HepG2 (cell line): ENCODE results near the gene RPL6. TPM values are rescaled to one million over a fixed set of nuclear protein-coding genes. Genes with fewer than 3 reads are reported as not detected.

ENCODE experiments used
- AHR ChIP-seq: IDR thresholded peaks from 2 replicates; pipeline ENCODE4 v1.6.1; 2018; ENCODE audit warnings: missing genetic modification reagents, missing compliant biosample characterization
- ELF3 ChIP-seq: IDR thresholded peaks from 2 replicates; pipeline ENCODE4 v1.6.1; 2016; ENCODE audit warnings: missing genetic modification reagents, missing compliant biosample characterization
- HOXD1 ChIP-seq: sonication (generic); formaldehyde crosslinking; IDR thresholded peaks from 2 replicates; pipeline ENCODE4 v1.5.0; 2020; ENCODE audit warnings: missing genetic modification reagents
- IRF1 ChIP-seq: sonication (generic); formaldehyde crosslinking; IDR thresholded peaks from 2 replicates; pipeline ENCODE4 v1.4.0; 2020; ENCODE audit warnings: low read depth, mild to moderate bottlenecking, missing genetic modification reagents
- PHF5A ChIP-seq: IDR thresholded peaks from one replicate; pipeline ENCODE4 v1.6.1; 2018; ENCODE audit warnings: low read depth, missing genetic modification reagents; ENCODE audit not compliant: unreplicated experiment
- RAD51 ChIP-seq: fragments of 450-650 bp; IDR thresholded peaks from 2 replicates; pipeline ENCODE4 v1.6.1; 2016; ENCODE audit warnings: borderline replicate concordance
- RORA ChIP-seq: sonication (generic); formaldehyde crosslinking; IDR thresholded peaks from 2 replicates; pipeline ENCODE4 v1.5.0; 2020; ENCODE audit warnings: mild to moderate bottlenecking, missing genetic modification reagents, moderate library complexity
- SALL2 ChIP-seq: sonication (generic); formaldehyde crosslinking; IDR thresholded peaks from 2 replicates; pipeline ENCODE4 v1.8.1; 2023; ENCODE audit warnings: mild to moderate bottlenecking, missing genetic modification reagents, inconsistent platforms
- SKI ChIP-seq: fragments of 450-650 bp; IDR thresholded peaks from one replicate; pipeline ENCODE4 v1.6.1; 2018; ENCODE audit warnings: mild to moderate bottlenecking; ENCODE audit not compliant: partially characterized antibody
- ZGPAT ChIP-seq: IDR thresholded peaks from 2 replicates; pipeline ENCODE4 v1.6.1; 2016; ENCODE audit warnings: mild to moderate bottlenecking
- ZNF143 ChIP-seq: sonication (generic); formaldehyde crosslinking; IDR thresholded peaks from 2 replicates; pipeline ENCODE4 v1.4.0; 2020; ENCODE audit warnings: missing genetic modification reagents
- ZNF205 ChIP-seq: IDR thresholded peaks from 2 replicates; pipeline ENCODE4 v1.6.1; 2018; ENCODE audit warnings: missing biosample characterization, missing genetic modification reagents
- ZNF292 ChIP-seq: sonication (generic); formaldehyde crosslinking; IDR thresholded peaks from 2 replicates; pipeline ENCODE4 v1.8.1; 2022; ENCODE audit warnings: mild to moderate bottlenecking, low read depth, missing genetic modification reagents, borderline replicate concordance
- ZNF484 ChIP-seq: sonication (generic); formaldehyde crosslinking; IDR thresholded peaks from 2 replicates; pipeline ENCODE4 v1.5.1; 2020; ENCODE audit warnings: mild to moderate bottlenecking, low read depth, missing genetic modification reagents, borderline replicate concordance
- ZSCAN20 ChIP-seq: sonication (generic); formaldehyde crosslinking; IDR thresholded peaks from 2 replicates; pipeline ENCODE4 v1.4.0; 2020; ENCODE audit warnings: missing genetic modification reagents, mild to moderate bottlenecking, borderline replicate concordance
- polyA plus RNA-seq, 8 experiments: library from polyadenylated mRNA; depleted of rRNA in 3 of 8; stranded (reverse) in 7 of 8; unstranded in 1 of 8; fragments of >200 nt; fragmentation: Illumina TruSeq in 4 of 8; extraction: Trizol in 4 of 8; gene quantifications; 2 replicates each; pipeline versions ENCODE4 v1.2.1 to v1.2.3, GENCODE V29; 2011 to 2016; ENCODE audit warnings: low read depth in 4 of 8, missing spikeins in 1 of 8, mixed read lengths in 1 of 8; ENCODE audit not compliant: insufficient read depth in 1 of 8
- total RNA-seq, 5 experiments: library from RNA; depleted of rRNA; stranded (reverse); fragments of >200 nt; fragmentation: Illumina TruSeq; extraction: Trizol; gene quantifications; 2 replicates each; pipeline ENCODE4 v1.2.3, GENCODE V29; 2016; ENCODE audit warnings: low read depth in 1 of 5
- TF ChIP-seq, protein P1 (sequence below): IDR thresholded peaks from 2 replicates; pipeline ENCODE4 v1.6.1; 2016; ENCODE audit warnings: control low read depth
- TF ChIP-seq, protein P2 (sequence below): sonication (generic); formaldehyde crosslinking; conservative IDR thresholded peaks from 2 replicates; pipeline ENCODE4 v1.8.0; 2022; ENCODE audit warnings: mild to moderate bottlenecking, moderate library complexity, missing genetic modification reagents
- TF ChIP-seq, protein P3 (sequence below), 2 experiments: sonication (generic) in 1 of 2; formaldehyde crosslinking in 1 of 2; IDR thresholded peaks; 2 replicates each; pipeline versions ENCODE4 v1.4.0 to v1.6.1; 2018 to 2020; ENCODE audit warnings: missing genetic modification reagents in 2 of 2, borderline replicate concordance in 1 of 2, low read depth in 1 of 2, mild to moderate bottlenecking in 1 of 2, missing biosample characterization in 1 of 2
- TF ChIP-seq, protein P4 (sequence below): sonication (generic); formaldehyde crosslinking; IDR thresholded peaks from 2 replicates; pipeline ENCODE4 v1.4.0; 2020; ENCODE audit warnings: missing genetic modification reagents

Gene RPL6
- total and polyA plus RNA-seq, 2 of the 13 experiments (the other 11 are each of a cell fraction or from before 2014, with no cell fraction given), result 1,551 to 1,719 TPM

DNA sequence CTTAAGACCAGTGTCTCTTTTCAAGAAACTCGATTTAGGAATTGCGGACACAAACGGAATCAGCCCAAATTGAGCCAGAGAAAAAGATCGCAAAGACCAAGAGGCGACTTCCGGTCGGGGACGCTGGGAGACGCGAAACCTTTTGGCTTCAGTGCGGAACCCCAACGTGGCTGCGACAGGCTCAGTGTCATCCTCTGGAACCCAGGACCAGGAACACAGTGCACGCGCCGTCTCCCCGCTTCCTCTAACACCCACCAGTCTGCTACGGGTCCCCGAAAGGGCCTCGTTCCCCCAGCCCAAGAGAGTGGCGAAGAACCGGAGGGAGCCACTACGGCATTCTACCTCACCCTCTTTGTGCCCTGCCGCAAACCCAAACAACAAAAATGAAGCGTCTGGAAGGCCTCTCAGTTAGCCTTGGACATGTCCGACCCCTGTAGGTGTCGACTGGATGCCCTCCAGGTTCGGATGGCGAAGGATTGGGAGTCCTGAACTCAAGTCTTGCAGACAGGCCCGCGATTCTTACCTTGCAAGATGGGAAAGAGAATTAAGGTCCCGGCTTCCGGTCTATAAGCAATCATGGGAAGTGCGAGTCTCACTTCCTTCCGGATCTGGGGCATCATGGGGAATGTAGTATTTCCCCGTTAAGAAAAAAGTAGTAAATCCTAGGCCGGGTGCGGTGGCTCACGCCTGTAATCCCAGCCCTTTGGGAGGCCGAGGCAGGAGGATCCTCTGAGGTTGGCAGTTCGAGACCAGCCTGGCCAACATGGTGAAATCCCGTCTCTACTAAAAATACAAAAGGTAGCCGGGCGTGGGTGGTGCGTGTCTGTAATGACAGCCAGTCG is at the start of gene RPL6 (continued):
- TF ChIP-seq RAD51, result no peak
- peak; percentile 70; the same call in 1 of the 2 replicates for TF ChIP-seq ZNF205 (CRISPR knock-in tag)
- no peak for TF ChIP-seq ZNF292 (CRISPR knock-in tag)
- TF ChIP-seq, protein P1, sequence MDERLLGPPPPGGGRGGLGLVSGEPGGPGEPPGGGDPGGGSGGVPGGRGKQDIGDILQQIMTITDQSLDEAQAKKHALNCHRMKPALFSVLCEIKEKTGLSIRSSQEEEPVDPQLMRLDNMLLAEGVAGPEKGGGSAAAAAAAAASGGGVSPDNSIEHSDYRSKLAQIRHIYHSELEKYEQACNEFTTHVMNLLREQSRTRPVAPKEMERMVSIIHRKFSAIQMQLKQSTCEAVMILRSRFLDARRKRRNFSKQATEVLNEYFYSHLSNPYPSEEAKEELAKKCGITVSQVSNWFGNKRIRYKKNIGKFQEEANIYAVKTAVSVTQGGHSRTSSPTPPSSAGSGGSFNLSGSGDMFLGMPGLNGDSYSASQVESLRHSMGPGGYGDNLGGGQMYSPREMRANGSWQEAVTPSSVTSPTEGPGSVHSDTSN (CRISPR knock-in tag), result no peak
- peak; percentile 84; the same call in 1 of the 2 replicates for TF ChIP-seq SALL2 (CRISPR knock-in tag)
- TF ChIP-seq ZGPAT (CRISPR knock-in tag), result peak; percentile 79; the same call in 1 of the 2 replicates
- TF ChIP-seq IRF1, result no peak
- TF ChIP-seq, protein P2, sequence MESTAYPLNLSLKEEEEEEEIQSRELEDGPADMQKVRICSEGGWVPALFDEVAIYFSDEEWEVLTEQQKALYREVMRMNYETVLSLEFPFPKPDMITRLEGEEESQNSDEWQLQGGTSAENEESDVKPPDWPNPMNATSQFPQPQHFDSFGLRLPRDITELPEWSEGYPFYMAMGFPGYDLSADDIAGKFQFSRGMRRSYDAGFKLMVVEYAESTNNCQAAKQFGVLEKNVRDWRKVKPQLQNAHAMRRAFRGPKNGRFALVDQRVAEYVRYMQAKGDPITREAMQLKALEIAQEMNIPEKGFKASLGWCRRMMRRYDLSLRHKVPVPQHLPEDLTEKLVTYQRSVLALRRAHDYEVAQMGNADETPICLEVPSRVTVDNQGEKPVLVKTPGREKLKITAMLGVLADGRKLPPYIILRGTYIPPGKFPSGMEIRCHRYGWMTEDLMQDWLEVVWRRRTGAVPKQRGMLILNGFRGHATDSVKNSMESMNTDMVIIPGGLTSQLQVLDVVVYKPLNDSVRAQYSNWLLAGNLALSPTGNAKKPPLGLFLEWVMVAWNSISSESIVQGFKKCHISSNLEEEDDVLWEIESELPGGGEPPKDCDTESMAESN, result peak; percentile 88
- peak; percentile 54 for TF ChIP-seq ELF3 (CRISPR knock-in tag)
- TF ChIP-seq ZNF143 (CRISPR knock-in tag), result peak; percentile 94
- TF ChIP-seq RORA, result 0 out of 2 replicates have a peak, but pooled peaks have one; percentile 84
- TF ChIP-seq AHR (CRISPR knock-in tag), result 0 out of 2 replicates have a peak, but pooled peaks have one; percentile 83
- TF ChIP-seq ZSCAN20 (CRISPR knock-in tag), result no peak
- TF ChIP-seq, protein P3, sequence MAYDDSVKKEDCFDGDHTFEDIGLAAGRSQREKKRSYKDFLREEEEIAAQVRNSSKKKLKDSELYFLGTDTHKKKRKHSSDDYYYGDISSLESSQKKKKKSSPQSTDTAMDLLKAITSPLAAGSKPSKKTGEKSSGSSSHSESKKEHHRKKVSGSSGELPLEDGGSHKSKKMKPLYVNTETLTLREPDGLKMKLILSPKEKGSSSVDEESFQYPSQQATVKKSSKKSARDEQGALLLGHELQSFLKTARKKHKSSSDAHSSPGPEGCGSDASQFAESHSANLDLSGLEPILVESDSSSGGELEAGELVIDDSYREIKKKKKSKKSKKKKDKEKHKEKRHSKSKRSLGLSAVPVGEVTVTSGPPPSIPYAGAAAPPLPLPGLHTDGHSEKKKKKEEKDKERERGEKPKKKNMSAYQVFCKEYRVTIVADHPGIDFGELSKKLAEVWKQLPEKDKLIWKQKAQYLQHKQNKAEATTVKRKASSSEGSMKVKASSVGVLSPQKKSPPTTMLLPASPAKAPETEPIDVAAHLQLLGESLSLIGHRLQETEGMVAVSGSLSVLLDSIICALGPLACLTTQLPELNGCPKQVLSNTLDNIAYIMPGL (CRISPR knock-in tag; IDR thresholded peaks at IDR 0.05; ENCODE audit: borderline replicate concordance in 1 of 2, low read depth in 1 of 2), result peak; percentile 86 to 89; a peak in 3 of 4 replicates
- TF ChIP-seq, protein P4, sequence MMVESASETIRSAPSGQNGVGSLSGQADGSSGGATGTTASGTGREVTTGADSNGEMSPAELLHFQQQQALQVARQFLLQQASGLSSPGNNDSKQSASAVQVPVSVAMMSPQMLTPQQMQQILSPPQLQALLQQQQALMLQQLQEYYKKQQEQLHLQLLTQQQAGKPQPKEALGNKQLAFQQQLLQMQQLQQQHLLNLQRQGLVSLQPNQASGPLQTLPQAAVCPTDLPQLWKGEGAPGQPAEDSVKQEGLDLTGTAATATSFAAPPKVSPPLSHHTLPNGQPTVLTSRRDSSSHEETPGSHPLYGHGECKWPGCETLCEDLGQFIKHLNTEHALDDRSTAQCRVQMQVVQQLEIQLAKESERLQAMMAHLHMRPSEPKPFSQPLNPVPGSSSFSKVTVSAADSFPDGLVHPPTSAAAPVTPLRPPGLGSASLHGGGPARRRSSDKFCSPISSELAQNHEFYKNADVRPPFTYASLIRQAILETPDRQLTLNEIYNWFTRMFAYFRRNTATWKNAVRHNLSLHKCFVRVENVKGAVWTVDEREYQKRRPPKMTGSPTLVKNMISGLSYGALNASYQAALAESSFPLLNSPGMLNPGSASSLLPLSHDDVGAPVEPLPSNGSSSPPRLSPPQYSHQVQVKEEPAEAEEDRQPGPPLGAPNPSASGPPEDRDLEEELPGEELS (CRISPR knock-in tag), result no peak
- TF ChIP-seq PHF5A (CRISPR knock-in tag), result no peak
- TF ChIP-seq SKI, result peak; percentile 12
- TF ChIP-seq HOXD1 (CRISPR knock-in tag), result peak; percentile 68; the same call in 1 of the 2 replicates
- TF ChIP-seq ZNF484 (CRISPR knock-in tag), result no peak
